Activated naive CD4-positive, alpha-beta T cell treated with anti-CD3 and anti-CD28 coated beads, Interleukin-2, amount 50 U/mL, for 24 hours (primary cell): ENCODE data around the gene ATP2C2.
"Not testable (repeated sequence)": the region's sequence is repeated elsewhere in the genome, so short reads cannot be mapped to it uniquely, and the experiment has no call there.

Experiments used
- H3K27ac Mint-ChIP-seq: one replicate; pipeline ENCODE4 v1.8.0; 2021; ENCODE audit warnings: mild to moderate bottlenecking, mixed read lengths
- H3K27me3 Mint-ChIP-seq: one replicate; pipeline ENCODE4 v1.8.0; 2021; ENCODE audit warnings: mixed read lengths
- H3K36me3 Mint-ChIP-seq: one replicate; pipeline ENCODE4 v1.8.0; 2021; ENCODE audit warnings: mixed read lengths
- H3K4me1 Mint-ChIP-seq: one replicate; pipeline ENCODE4 v1.8.0; 2021; ENCODE audit warnings: mixed read lengths
- H3K4me3 Mint-ChIP-seq: one replicate; pipeline ENCODE4 v1.8.0; 2021; ENCODE audit warnings: mild to moderate bottlenecking, mixed read lengths
- H3K9me3 Mint-ChIP-seq: one replicate; pipeline ENCODE4 v1.8.0; 2021; ENCODE audit warnings: mixed read lengths

Gene ATP2C2

DNA sequence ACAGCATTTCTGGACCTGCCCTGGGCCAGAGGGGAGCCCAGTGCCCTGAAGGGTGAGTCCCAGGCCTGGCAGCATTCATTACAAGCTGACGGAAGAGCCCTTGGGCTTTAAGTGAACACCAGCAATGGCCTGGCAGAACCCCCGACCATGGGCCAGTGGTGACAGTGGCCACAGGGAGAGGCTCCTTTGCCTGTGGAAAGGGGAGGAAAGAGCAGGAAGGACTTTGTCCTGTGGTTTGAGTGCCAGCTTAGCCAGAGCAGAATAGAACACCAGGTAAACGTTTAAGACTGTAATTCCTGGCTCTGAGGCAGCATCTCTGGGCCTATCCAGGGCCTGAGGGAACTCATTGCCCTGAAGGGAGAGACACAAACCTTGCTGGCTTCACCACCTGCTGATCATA, 34.3 kb upstream of the ATP2C2 start:
- Mint-ChIP-seq H3K4me1 (no peaks in the 10 kb centered on the region), H3K27me3 (no peaks in the 10 kb centered on the region), H3K9me3 (peaks cover 17% of the 10 kb centered on the region), H3K27ac (no peak overlapping the region), H3K36me3 (peaks cover 5% of the 10 kb centered on the region), H3K4me3 (no peak overlapping the region)

DNA sequence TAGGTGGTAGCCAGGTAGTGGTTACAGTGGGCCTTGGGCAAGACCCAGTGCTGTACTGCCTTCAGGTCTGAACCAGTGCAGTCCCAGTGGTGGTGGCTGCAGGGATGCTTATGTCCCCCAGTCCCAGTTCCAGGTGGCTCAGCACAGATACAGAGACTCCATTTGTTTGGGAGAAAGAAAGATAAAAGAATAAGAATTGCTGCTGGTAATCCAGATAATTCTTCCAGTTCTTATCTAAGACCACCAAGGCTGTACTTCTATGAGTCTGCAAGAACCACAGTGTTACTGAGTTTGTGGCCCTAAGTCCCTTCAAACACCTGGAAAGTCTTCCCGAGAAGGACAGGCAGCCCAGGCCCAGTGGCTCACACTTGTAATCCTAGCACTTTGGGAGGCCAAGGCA, 33.9 kb upstream of the ATP2C2 start:
- peaks cover 17% of the 10 kb centered on the region for H3K9me3 Mint-ChIP-seq
- peaks cover 5% of the 10 kb centered on the region for H3K36me3 Mint-ChIP-seq
- H3K4me1 Mint-ChIP-seq, result no peaks in the 10 kb centered on the region
- no peak overlapping the region for H3K4me3 Mint-ChIP-seq
- no peak overlapping the region for H3K27ac Mint-ChIP-seq
- no peaks in the 10 kb centered on the region for H3K27me3 Mint-ChIP-seq

DNA sequence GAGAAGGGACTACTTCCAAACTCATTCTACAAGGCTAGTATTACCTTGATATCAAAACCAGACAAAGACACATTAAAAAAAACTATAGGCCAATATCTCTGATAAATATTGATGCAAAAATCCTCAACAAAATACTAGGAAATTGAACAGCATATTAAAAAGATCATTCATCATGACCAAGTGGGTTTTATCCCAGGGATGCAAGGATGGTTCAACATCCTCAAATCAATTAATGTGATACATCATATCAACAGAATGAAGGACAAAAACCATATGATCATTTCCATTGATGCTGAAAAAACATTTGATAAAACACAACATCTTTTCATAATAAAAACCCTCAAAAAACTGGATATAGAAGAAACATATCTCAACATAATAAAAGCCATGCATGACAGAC, 31.1 kb upstream of the ATP2C2 start:
- H3K9me3 Mint-ChIP-seq, result peaks cover 17% of the 10 kb centered on the region
- not testable (repeated sequence) for H3K27ac Mint-ChIP-seq, H3K27me3 Mint-ChIP-seq, H3K4me3 Mint-ChIP-seq, H3K4me1 Mint-ChIP-seq, H3K36me3 Mint-ChIP-seq

DNA sequence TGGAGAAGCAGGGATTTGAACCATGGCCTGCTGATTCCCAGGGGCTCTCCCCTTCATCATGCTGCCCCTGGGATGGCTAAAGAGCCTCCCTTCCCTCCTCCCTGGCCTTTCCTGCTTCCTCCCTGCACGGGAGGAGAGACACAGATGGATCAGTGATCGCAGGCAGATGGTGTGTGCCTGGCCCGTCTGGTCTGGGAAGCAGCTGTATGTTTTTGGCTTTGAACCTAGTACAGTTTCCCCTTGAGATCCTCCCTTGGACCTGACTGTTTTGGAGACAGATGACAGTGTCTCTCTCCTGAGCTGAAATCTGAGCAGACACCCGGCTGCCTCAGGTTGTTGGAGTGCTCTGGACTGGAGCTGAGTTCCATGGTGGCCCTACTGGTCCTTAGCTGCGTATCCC, 29.0 kb upstream of the ATP2C2 start:
- Mint-ChIP-seq H3K27ac (no peak overlapping the region), H3K4me1 (no peaks in the 10 kb centered on the region), H3K27me3 (no peaks in the 10 kb centered on the region), H3K9me3 (peaks cover 17% of the 10 kb centered on the region), H3K36me3 (peaks cover 5% of the 10 kb centered on the region), H3K4me3 (no peak overlapping the region)

DNA sequence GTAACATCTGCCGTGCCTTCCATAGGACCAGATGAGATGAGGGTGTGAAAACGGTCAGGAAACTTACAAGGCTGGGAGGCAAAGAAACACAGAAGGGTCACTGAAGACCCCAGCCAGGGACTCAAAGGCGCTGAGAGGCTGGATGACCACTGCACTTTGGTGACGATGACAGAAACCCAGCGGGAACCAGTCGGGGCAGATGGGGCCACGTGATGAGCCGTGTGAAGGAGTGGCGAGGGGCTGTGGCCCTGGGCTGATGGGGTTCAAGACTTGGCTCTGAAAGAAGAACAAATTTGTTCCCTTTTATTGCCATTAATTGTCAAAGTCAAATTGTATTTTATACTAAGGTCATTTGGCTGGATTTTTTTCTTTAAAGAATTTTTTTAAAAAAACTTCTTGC, 28.6 kb upstream of the ATP2C2 start:
- Mint-ChIP-seq H3K9me3 (peaks cover 17% of the 10 kb centered on the region), H3K36me3 (peaks cover 5% of the 10 kb centered on the region), H3K27me3 (no peaks in the 10 kb centered on the region), H3K27ac (no peak overlapping the region), H3K4me1 (no peaks in the 10 kb centered on the region), H3K4me3 (no peak overlapping the region)

DNA sequence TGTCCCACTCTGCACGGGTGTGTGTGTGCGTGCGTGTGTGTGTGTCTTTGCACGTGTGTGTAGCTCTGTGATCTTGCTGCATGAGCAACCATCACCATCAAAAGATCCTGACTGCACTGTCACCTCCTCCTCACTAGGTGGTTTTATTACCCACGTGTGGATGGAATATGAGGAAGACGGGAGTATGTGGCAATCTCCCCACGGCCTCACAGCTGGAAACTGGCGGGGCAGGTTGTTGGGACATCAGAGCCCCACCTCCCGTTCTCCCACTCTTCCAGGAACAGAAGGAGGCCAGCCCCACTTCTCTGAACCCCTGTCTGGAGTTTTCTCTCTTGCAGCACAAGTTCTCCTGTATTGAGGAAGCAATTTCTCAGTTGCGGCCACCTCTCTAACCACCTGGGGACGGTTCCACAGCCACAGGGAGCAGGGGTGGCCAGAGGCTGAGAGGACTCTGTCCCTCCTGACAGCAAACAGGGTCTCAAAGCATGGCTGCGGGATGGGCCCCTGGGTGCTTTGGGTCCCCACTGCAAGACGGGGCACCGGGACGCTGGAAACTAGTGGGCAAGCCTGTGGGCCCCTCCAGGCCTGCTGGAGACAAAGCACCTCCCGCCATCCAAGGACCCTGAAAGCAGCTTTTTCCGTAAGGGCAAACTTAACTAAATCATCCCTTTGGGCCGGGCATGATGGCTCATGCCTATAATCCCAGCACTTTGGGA, 27.9 kb upstream of the ATP2C2 start:
- no peak overlapping the region for H3K27ac Mint-ChIP-seq
- H3K4me3 Mint-ChIP-seq, result no peak overlapping the region
- peaks cover 13% of the 10 kb centered on the region for H3K9me3 Mint-ChIP-seq
- H3K27me3 Mint-ChIP-seq, result no peaks in the 10 kb centered on the region
- H3K4me1 Mint-ChIP-seq, result no peaks in the 10 kb centered on the region
- H3K36me3 Mint-ChIP-seq, result peaks cover 3% of the 10 kb centered on the region

DNA sequence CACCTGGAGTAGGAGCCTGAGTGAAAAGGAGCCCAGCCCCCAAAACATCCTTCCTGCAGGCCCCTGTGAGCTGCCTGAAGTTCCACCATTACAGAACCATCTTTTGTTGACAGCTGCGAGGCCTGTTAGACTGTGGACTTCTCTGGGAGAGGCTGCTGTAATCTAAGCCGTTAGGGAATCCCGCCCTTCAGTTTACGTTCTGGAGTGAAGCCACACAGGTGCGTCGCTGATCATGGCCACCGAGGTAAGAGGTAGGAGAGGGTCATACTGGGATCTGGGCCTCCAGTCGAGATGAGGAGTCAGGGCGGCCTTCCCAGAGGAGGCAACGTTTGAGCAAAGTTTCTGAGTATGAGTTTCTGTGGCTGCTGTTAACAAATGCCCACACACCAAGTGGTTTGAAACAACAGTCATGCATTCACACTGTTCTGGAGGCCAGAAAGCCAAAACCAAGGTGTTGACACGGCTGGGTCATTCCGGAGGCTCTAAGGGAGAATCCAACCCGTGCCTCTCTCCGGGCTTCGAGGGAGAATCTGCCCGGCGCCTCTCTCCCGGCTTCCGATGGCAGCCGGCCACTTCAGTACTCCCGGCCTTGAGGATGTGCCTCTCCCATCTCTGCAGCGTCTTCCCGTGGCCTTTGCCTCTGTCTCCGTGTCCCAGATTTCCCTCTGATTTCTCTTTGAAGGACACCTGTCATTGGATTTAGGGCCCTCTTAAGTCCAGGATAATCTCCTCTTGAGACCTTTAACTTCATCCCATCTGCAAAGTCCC, 26.6 kb upstream of the ATP2C2 start:
- Mint-ChIP-seq H3K27ac (no peak overlapping the region), H3K9me3 (peaks cover 8% of the 10 kb centered on the region), H3K4me1 (no peaks in the 10 kb centered on the region), H3K27me3 (no peaks in the 10 kb centered on the region), H3K36me3 (peaks cover 3% of the 10 kb centered on the region), H3K4me3 (no peak overlapping the region)

DNA sequence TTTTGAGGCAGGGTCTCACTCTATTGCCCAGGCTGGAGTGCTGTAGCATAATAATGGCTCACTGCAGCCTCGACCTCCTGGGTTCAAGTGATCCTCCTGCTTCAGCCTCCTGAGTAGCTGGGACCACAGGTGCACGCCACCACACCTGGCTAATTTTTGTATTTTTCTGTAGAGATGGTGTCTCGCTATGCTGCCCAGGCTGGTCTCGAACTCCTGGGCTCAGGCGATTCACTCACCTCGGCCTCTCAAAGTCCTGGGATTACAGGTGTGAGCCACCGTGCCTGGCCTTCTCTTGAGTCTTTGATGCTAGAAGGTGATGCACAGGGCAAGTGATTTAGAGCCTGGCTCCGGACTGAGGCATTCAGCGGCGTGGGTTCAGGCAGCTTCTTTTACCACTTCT, 24.5 kb upstream of the ATP2C2 start:
- not testable (repeated sequence) for H3K27ac Mint-ChIP-seq, H3K4me3 Mint-ChIP-seq, H3K27me3 Mint-ChIP-seq, H3K9me3 Mint-ChIP-seq, H3K36me3 Mint-ChIP-seq, H3K4me1 Mint-ChIP-seq

DNA sequence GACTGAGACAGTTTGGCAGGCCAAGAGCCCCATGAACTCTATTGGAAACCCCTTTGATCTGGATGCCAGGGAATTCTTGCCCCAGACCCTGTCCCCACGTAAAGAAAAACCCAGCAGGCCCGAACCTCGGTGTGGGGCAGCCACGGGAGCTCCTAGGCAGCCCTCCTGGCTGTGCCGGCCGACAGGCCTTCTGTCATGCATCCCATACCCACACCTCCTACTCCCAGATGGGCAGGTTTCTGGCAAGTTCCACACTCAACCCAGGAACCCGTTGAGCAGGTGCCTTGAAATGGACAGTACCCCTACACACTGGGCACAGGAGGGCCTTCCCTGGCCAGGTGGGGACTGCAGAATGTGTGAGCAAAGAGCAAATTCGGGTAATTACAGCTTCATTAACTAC, 23.6 kb upstream of the ATP2C2 start:
- no peaks in the 10 kb centered on the region for H3K27me3 Mint-ChIP-seq
- no peak overlapping the region for H3K27ac Mint-ChIP-seq
- no peaks in the 10 kb centered on the region for H3K4me1 Mint-ChIP-seq
- no peaks in the 10 kb centered on the region for H3K36me3 Mint-ChIP-seq
- H3K4me3 Mint-ChIP-seq, result no peak overlapping the region
- no peaks in the 10 kb centered on the region for H3K9me3 Mint-ChIP-seq

DNA sequence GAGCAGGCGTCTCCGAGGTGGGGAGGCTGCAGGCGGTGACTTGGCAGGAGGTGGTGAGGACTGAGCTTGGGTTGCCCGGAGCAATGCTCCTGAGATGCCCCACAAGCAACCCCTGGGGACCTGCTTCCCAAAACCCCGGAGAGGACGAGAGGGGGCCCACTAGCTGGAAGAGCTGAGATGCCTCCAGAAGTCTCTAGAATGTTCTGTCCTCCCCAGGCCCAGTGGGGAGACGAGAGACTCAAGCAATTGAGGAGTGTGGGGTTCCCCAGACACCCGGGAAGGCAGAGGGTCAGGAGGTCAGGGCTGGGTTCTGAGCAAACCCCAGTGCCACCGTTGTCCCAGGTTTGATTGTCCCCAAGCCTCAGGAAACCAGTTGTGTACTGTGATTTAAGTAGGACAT, 21.2 kb upstream of the ATP2C2 start:
- no peaks in the 10 kb centered on the region for H3K36me3 Mint-ChIP-seq
- H3K4me3 Mint-ChIP-seq, result no peak overlapping the region
- no peaks in the 10 kb centered on the region for H3K9me3 Mint-ChIP-seq
- no peaks in the 10 kb centered on the region for H3K27me3 Mint-ChIP-seq
- H3K4me1 Mint-ChIP-seq, result no peaks in the 10 kb centered on the region
- no peak overlapping the region for H3K27ac Mint-ChIP-seq

DNA sequence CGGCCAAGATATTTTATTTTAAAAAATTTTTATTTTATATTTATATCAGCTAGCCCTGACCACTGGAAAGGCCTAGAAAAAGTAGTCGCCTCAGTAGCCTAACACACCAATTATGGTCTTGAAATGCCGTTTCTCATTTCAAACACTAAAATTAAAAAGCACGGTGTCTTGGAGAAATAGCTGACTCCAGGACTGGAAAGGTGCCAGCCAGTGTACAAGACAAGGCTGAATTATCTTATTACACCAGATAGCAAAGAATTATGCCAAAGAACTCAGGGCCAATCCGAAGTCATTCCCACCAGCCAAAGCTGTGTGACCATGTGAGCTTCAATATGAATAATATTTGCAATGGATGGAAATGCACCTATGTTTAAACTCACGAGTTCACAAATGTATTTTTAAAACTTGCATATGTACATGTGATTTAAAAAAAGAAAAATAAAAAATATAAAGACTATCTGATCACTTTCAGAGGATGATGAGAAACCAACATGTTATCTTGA, 19.9 kb upstream of the ATP2C2 start:
- no peak overlapping the region for H3K4me3 Mint-ChIP-seq
- H3K27ac Mint-ChIP-seq, result no peak overlapping the region
- no peaks in the 10 kb centered on the region for H3K9me3 Mint-ChIP-seq
- no peaks in the 10 kb centered on the region for H3K27me3 Mint-ChIP-seq
- H3K4me1 Mint-ChIP-seq, result no peaks in the 10 kb centered on the region
- H3K36me3 Mint-ChIP-seq, result no peaks in the 10 kb centered on the region

DNA sequence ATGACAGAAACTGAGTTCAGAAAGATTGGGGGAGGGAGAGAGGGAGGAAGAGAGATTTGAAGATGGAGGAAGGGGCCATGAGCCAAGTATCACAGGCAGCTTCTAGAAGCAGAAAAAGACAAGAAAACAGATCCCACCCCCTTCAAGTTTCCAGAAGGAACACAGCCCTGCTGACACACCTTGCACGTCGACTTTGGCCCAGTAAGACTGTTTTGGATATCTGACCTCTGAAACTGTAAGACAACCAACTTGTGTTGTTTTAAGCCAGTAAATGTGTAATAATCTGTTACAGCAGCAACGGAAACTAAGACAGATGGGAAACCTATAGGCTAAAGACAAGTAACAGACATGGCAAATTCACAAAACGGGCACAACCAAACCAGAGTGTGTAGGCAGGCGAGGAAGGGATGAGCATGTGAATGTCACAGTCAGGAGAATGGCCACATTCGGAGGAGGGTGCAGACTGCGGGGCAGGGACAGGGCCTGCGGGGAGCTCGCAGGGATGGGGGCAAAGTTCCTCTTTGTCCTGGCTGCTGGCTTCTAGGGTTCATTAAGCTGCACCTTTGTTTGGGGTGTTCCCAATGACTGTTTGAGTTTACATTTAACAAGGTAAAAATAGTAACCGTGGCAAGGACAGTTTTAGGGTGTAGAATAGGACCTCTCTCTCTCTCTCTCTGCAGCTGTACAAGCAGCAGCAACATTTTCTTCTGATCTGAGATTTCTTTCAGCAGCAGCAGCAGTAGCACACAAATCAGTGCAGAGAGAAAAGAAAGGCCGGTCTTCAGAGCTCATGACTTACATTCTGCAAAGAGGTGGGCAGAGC, 18.3 kb upstream of the ATP2C2 start:
- Mint-ChIP-seq H3K4me3 (no peak overlapping the region), H3K27me3 (no peaks in the 10 kb centered on the region), H3K27ac (no peak overlapping the region), H3K4me1 (no peaks in the 10 kb centered on the region), H3K36me3 (no peaks in the 10 kb centered on the region), H3K9me3 (no peaks in the 10 kb centered on the region)

DNA sequence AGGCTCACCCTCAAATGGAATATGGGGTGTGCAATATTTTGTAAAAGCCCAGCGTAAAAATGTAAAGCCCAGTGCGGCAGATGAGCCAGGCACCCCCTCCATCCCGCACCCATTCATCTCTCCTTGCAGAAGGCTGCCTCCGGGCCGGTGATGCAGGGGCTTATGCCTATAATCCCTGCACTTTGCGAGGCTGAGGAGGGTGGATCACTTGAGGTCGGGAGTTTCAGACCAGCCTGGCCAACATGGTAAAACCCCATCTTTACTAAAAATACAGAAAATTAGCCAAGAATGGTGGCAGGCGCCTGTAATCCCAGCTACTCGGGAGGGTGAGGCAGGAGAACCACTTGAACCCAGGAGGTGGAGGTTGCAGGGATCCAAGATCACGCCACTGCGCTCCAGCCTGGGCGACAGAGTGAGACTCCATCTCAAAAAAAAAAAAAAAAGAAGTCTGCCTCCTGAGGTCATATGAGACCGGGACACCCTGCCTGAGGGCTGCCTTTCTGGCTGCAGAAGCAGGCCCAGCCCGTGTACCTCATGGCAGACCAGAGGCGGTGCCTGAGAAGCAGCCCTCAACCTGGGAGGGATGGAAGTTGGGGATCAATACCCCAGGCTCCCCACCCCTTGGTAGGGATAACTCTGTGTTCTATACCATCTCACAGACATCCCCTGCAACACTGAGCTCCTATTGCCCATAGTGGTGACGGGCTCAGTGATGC, 17.5 kb upstream of the ATP2C2 start:
- no peak overlapping the region for H3K27ac Mint-ChIP-seq
- H3K4me1 Mint-ChIP-seq, result no peaks in the 10 kb centered on the region
- H3K27me3 Mint-ChIP-seq, result no peaks in the 10 kb centered on the region
- H3K36me3 Mint-ChIP-seq, result no peaks in the 10 kb centered on the region
- no peak overlapping the region for H3K4me3 Mint-ChIP-seq
- no peaks in the 10 kb centered on the region for H3K9me3 Mint-ChIP-seq

DNA sequence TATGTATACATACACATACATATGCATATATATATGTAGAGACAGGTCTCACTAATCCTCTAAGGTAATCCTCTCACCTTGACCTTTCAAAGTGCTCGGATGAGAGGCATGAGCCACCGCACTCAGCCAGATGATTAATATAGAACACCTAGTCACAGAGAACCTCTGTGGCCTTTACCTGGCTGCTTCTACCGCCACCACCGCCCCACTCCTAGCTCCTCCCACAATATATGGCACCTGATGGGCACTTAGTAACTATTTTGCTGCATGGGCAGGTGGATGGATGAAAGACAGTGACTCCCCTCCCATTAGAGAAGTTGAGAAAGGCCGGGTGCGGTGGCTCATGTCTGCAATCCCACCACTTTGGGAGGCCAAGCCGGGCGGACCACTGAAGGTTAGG, 16.7 kb upstream of the ATP2C2 start:
- Mint-ChIP-seq H3K36me3 (no peaks in the 10 kb centered on the region), H3K27ac (no peak overlapping the region), H3K4me3 (no peak overlapping the region), H3K9me3 (no peaks in the 10 kb centered on the region), H3K4me1 (no peaks in the 10 kb centered on the region), H3K27me3 (no peaks in the 10 kb centered on the region)

DNA sequence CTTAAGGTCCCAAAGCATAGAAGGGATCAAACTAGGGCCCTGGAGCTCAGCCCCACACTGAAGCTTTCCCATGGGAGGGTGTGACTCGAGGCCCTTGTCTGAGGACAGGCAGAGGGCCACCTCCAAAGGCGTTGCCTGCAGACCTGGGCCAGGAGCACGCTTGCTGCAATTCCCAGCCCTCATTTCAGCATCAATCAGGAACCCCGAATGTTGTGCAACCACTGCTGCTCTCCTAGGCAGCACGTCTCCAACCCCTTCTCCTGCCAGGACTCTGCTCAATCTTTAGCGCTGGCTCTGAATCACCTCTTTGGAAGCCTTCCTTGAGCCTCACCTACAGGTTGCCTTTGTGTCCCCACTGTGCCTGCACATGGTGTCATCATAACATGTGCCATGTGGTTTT, 14.0 kb upstream of the ATP2C2 start:
- Mint-ChIP-seq H3K36me3 (no peaks in the 10 kb centered on the region), H3K27me3 (no peaks in the 10 kb centered on the region)

More for the DNA sequence above, 14.0 kb upstream of the ATP2C2 start:
- H3K4me1 Mint-ChIP-seq, result peaks cover 6% of the 10 kb centered on the region
- H3K4me3 Mint-ChIP-seq, result no peak overlapping the region
- no peaks in the 10 kb centered on the region for H3K9me3 Mint-ChIP-seq
- no peak overlapping the region for H3K27ac Mint-ChIP-seq
